Hepatocyte (in vitro differentiated cells): ENCODE measurements around the gene TAP2. TPM values are rescaled to one million over a fixed set of nuclear protein-coding genes. Genes with fewer than 3 reads are reported as not detected.

ENCODE experiments used
- DNase-seq: peaks from one replicate; pipeline ENCODE4 v3.0.0-alpha.2; 2016; ENCODE audit warnings: low spot score
- H2AFZ ChIP-seq: fragments of 200-600 bp; sonication (generic); 2 replicates; pipeline ENCODE4 v1.6.0; 2016; ENCODE audit warnings: antibody characterized with exemption, mild to moderate bottlenecking
- H3K27ac ChIP-seq: fragments of 200-600 bp; sonication (generic); 2 replicates; pipeline ENCODE4 v1.5.1; 2016; ENCODE audit warnings: mild to moderate bottlenecking
- H3K27me3 ChIP-seq: fragments of 200-600 bp; sonication (generic); 2 replicates; pipeline ENCODE4 v1.6.1; 2016
- H3K36me3 ChIP-seq: fragments of 200-600 bp; sonication (generic); replicated peaks from 2 replicates; pipeline ENCODE4 v1.5.1; 2016; ENCODE audit warnings: low read depth; ENCODE audit not compliant: insufficient read depth
- H3K4me1 ChIP-seq: fragments of 200-600 bp; sonication (generic); 2 replicates; pipeline ENCODE4 v1.5.1; 2016; ENCODE audit warnings: mild to moderate bottlenecking, moderate library complexity; ENCODE audit not compliant: insufficient read depth
- H3K4me2 ChIP-seq: fragments of 200-600 bp; sonication (generic); 2 replicates; pipeline ENCODE4 v1.6.0; 2016
- H3K4me3 ChIP-seq: fragments of 200-600 bp; sonication (generic); 2 replicates; pipeline ENCODE4 v1.5.1; 2016; ENCODE audit warnings: mild to moderate bottlenecking
- H3K79me2 ChIP-seq: fragments of 200-600 bp; sonication (generic); 2 replicates; pipeline ENCODE4 v1.6.0; 2017; ENCODE audit warnings: mild to moderate bottlenecking
- H3K9me2 ChIP-seq: fragments of 200-600 bp; sonication (generic); replicated peaks from 2 replicates; pipeline ENCODE4 v1.6.0; 2017; ENCODE audit warnings: mild to moderate bottlenecking; ENCODE audit not compliant: insufficient read depth
- H3K9me3 ChIP-seq: fragments of 200-600 bp; sonication (generic); 2 replicates; pipeline ENCODE4 v1.5.1; 2016; ENCODE audit warnings: low read depth, mild to moderate bottlenecking
- H4K20me1 ChIP-seq: fragments of 200-600 bp; sonication (generic); 2 replicates; pipeline ENCODE4 v1.6.0; 2016; ENCODE audit warnings: mild to moderate bottlenecking; ENCODE audit not compliant: insufficient read depth, poor library complexity, severe bottlenecking
- CTCF ChIP-seq: fragments of 200-600 bp; sonication (generic); IDR thresholded peaks from 2 replicates; pipeline ENCODE4 v1.5.1; 2016; ENCODE audit warnings: antibody characterized with exemption, mild to moderate bottlenecking; ENCODE audit not compliant: poor library complexity
- EZH2 ChIP-seq: fragments of 200-600 bp; sonication (generic); IDR thresholded peaks from 2 replicates; pipeline ENCODE4 v1.6.1; 2016; ENCODE audit warnings: antibody characterized with exemption, mild to moderate bottlenecking, borderline replicate concordance
- EZH2phosphoT487 ChIP-seq: fragments of 200-600 bp; sonication (generic); IDR thresholded peaks from one replicate; pipeline ENCODE4 v1.6.1; 2018; ENCODE audit warnings: antibody characterized with exemption, mild to moderate bottlenecking, low read depth, moderate library complexity; ENCODE audit not compliant: unreplicated experiment, severe bottlenecking
- WGBS: methylation state at CpG from one replicate; pipeline ENCODE4 v1.1.6; 2016; ENCODE audit warnings: low lambda C conversion rate; ENCODE audit errors: missing lambda C conversion rate; 5-methylcytosine and 5-hydroxymethylcytosine counted together
- polyA plus RNA-seq: library from polyadenylated mRNA; unstranded; fragments of >200 nt; fragmentation: Nextera tagmentation; extraction: Ambion mirVana; gene quantifications from 2 replicates; pipeline ENCODE4 v1.2.1, GENCODE V29; 2016
- total RNA-seq: library from RNA; depleted of rRNA; stranded (reverse); fragments of >200 nt; gene quantifications from 2 replicates; pipeline ENCODE4 v1.2.3, GENCODE V29; 2014

The TAP2 gene
- total and polyA plus RNA-seq, 2 experiments from 2014 or later = 1.2 to 11.7 TPM

GRCh38 chr6:32845384-32845884 lies 6.9 kb upstream of the TAP2 start:
- H3K9me3 ChIP-seq = no peaks in the 10 kb centered on the region
- H3K27me3 ChIP-seq = no peaks in the 10 kb centered on the region
- H3K36me3 ChIP-seq = no peaks in the 10 kb centered on the region
- TF ChIP-seq EZH2phosphoT487 (no peak), EZH2 (no peak), CTCF (no peak)
- no peak overlapping the region for H3K27ac ChIP-seq
- H3K79me2 ChIP-seq = no peaks in the 10 kb centered on the region
- no peak for DNase-seq
- no peak overlapping the region for H2AFZ ChIP-seq
- no peak overlapping the region for H3K4me3 ChIP-seq
- H3K4me2 ChIP-seq = peak overlapping the region; percentile 91
- no peaks in the 10 kb centered on the region for H4K20me1 ChIP-seq
- WGBS = 89% methylated on average over 10 of the region's 10 CpGs
- H3K9me2 ChIP-seq = no peaks in the 10 kb centered on the region
- H3K4me1 ChIP-seq = no peaks in the 10 kb centered on the region

GRCh38 chr6:32844839-32845383 lies 6.4 kb upstream of the TAP2 start:
- H3K4me2 ChIP-seq = peak overlapping the region; percentile 91
- no peak for DNase-seq
- no peaks in the 10 kb centered on the region for H3K9me2 ChIP-seq
- no peaks in the 10 kb centered on the region for H3K36me3 ChIP-seq
- H3K79me2 ChIP-seq = no peaks in the 10 kb centered on the region
- H4K20me1 ChIP-seq = no peaks in the 10 kb centered on the region
- no peaks in the 10 kb centered on the region for H3K4me1 ChIP-seq
- no peak overlapping the region for H3K4me3 ChIP-seq
- H3K27ac ChIP-seq = no peak overlapping the region
- no peak overlapping the region for H2AFZ ChIP-seq
- TF ChIP-seq CTCF (no peak), EZH2 (no peak), EZH2phosphoT487 (no peak)
- 32% methylated on average over 19 of the region's 19 CpGs for WGBS
- H3K9me3 ChIP-seq = no peaks in the 10 kb centered on the region
- H3K27me3 ChIP-seq = no peaks in the 10 kb centered on the region

GRCh38 chr6:32843979-32844838 lies 5.7 kb upstream of the TAP2 start, which contains the start of gene PSMB8:
TSS of gene PSMB8 (minus strand) at chr6:32844047. CDS start at chr6:32843996, 51 bp downstream.
- Histone ChIP-seq H3K27ac (peak within 1 kb of the TSS; percentile 72), H3K4me2 (peak within 1 kb of the TSS; percentile 91), H3K4me1 (no peaks in the 10 kb centered on the region), H2AFZ (peak within 1 kb of the TSS; percentile 89), H3K79me2 (no peaks in the 10 kb centered on the region), H3K27me3 (no peaks in the 10 kb centered on the region), H3K9me3 (no peaks in the 10 kb centered on the region), H3K36me3 (no peaks in the 10 kb centered on the region), H3K9me2 (no peaks in the 10 kb centered on the region), H3K4me3 (peak within 1 kb of the TSS; percentile 93), H4K20me1 (no peaks in the 10 kb centered on the region)
- peak; percentile 97 for DNase-seq
- TF ChIP-seq EZH2phosphoT487 = no peak
- peak; percentile 38 for TF ChIP-seq CTCF
- 2% methylated on average over 40 of the region's 40 CpGs for WGBS
